Breast epithelium (tissue), 4 donors: ENCODE measurements around the gene PTPRN2. TPM values are rescaled to one million over a fixed set of nuclear protein-coding genes. Genes with fewer than 3 reads are reported as not detected.

ENCODE experiments used
- DNase-seq, 2 donors: peaks; one replicate each; pipeline ENCODE4 v3.0.0-alpha.2; 2019; ENCODE audit warnings: low spot score in 2 of 2
- H3K27ac ChIP-seq, 2 donors: fragments of 200-600 bp; sonication (generic) in 1 of 2; one replicate each; pipeline ENCODE4 v1.5.1; 2016 to 2019; ENCODE audit warnings: mild to moderate bottlenecking in 1 of 2
- H3K27me3 ChIP-seq, 2 donors: fragments of 200-600 bp; sonication (generic) in 1 of 2; one replicate each; pipeline versions ENCODE4 v1.5.1 to v1.6.0; 2017 to 2019; ENCODE audit warnings: control low read depth in 1 of 2, mild to moderate bottlenecking in 1 of 2
- H3K36me3 ChIP-seq: fragments of 200-600 bp; one replicate; pipeline ENCODE4 v1.5.1; 2019
- H3K4me1 ChIP-seq, 2 donors: fragments of 200-600 bp; sonication (generic); one replicate each; pipeline ENCODE4 v1.5.1; 2016 to 2019; ENCODE audit warnings: control low read depth in 1 of 2
- H3K4me3 ChIP-seq, 3 donors: fragments of 200-600 bp; sonication (generic); 1 replicate in 2 of 3; 2 replicates in 1 of 3; pipeline ENCODE4 v1.5.1; 2016 to 2019; ENCODE audit warnings: mild to moderate bottlenecking in 3 of 3, moderate library complexity in 2 of 3
- H3K9me3 ChIP-seq, 2 donors: fragments of 200-600 bp; sonication (generic) in 1 of 2; one replicate each; pipeline ENCODE4 v1.5.1; 2016 to 2019; ENCODE audit warnings: control low read depth in 1 of 2
- POLR2A ChIP-seq: fragments of 450-650 bp; IDR thresholded peaks from one replicate; pipeline ENCODE4 v1.6.1; 2016; ENCODE audit warnings: antibody characterized with exemption, mild to moderate bottlenecking, moderate library complexity
- POLR2AphosphoS5 ChIP-seq, 3 donors: sonication (generic); formaldehyde crosslinking; IDR thresholded peaks; one replicate each; pipeline ENCODE4 v1.6.1; 2017; ENCODE audit warnings: antibody characterized with exemption in 3 of 3
- intact Hi-C: fragments of 100-400 bp; cut with DNase I; formaldehyde crosslinking; loops from one replicate; pipeline ENCODE4 v1.15.1; 2023; ENCODE audit warnings: low total_unique reads
- total RNA-seq, 3 donors: library from RNA; depleted of rRNA; stranded (reverse); fragments of >200 nt; gene quantifications; one replicate each; pipeline ENCODE4 v1.1.0, GENCODE V29; 2016
- TF ChIP-seq, protein P1 (sequence below), 3 donors: fragments of 450-650 bp; IDR thresholded peaks; one replicate each; pipeline ENCODE4 v1.5.1; 2016 to 2017; ENCODE audit warnings: antibody characterized with exemption in 3 of 3, mild to moderate bottlenecking in 3 of 3, moderate library complexity in 3 of 3

PTPRN2 gene
- total RNA-seq, 3 donors from 2014 or later, result 1.6 to 2.2 (median 2.2) TPM

DNA sequence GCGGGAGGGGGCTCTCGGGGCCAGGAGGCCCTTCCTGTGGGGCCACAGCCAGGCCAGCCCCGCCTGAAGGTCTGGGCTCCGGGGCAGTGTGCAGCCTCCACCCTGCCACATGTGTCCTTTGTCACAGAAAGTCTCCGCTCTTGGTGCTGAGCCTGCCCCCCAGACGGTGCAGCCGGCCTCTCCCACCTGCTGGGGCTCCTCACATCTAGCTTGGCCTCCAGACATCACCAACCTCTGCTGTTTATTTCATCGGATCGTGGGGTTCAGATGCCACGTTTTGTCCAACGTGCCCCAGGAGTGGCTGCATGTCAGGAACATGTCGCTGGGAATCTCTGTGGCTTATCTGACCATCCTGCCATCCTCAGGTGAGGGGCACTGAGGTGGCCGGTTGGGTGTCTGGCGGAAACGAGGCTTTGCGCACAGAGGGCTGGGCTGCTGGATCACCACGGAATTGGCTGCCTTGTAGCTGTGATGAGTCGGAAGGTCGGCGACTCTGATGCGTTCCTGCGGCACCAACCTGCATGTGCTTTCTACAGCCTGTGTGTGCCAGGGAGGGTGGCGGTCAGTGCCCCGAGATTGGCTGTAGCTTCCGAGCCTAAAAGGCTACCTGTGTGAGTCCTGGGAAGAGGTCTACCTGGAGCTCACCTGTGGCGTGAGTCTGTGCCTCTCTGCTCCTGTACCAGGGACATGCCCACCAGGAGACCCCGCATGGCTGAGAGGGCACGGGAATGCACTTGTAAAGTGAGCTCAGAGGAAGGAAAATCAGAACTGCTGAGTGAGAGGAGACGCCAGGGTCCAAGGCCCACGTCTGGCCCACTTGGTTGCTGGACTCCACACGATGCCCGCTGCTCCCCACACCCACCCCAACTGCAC is 934.4 kb downstream of the PTPRN2 start:
- peaks cover 9 to 12% of the 10 kb centered on the region in 2 donors for H3K9me3 ChIP-seq
- no peak for DNase-seq
- H3K27ac ChIP-seq, result no peak overlapping the region
- H3K4me3 ChIP-seq, result no peak overlapping the region
- H3K27me3 ChIP-seq, result no peaks in the 10 kb centered on the region
- H3K36me3 ChIP-seq, result no peaks in the 10 kb centered on the region
- intact Hi-C loops, result no loop called here
- no peaks in the 10 kb centered on the region for H3K4me1 ChIP-seq
- TF ChIP-seq POLR2A (no peak), POLR2AphosphoS5 (IDR thresholded peaks at IDR 0.05) (no peak)
- TF ChIP-seq, protein P1, sequence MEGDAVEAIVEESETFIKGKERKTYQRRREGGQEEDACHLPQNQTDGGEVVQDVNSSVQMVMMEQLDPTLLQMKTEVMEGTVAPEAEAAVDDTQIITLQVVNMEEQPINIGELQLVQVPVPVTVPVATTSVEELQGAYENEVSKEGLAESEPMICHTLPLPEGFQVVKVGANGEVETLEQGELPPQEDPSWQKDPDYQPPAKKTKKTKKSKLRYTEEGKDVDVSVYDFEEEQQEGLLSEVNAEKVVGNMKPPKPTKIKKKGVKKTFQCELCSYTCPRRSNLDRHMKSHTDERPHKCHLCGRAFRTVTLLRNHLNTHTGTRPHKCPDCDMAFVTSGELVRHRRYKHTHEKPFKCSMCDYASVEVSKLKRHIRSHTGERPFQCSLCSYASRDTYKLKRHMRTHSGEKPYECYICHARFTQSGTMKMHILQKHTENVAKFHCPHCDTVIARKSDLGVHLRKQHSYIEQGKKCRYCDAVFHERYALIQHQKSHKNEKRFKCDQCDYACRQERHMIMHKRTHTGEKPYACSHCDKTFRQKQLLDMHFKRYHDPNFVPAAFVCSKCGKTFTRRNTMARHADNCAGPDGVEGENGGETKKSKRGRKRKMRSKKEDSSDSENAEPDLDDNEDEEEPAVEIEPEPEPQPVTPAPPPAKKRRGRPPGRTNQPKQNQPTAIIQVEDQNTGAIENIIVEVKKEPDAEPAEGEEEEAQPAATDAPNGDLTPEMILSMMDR (IDR thresholded peaks at IDR 0.05), result no peak

DNA sequence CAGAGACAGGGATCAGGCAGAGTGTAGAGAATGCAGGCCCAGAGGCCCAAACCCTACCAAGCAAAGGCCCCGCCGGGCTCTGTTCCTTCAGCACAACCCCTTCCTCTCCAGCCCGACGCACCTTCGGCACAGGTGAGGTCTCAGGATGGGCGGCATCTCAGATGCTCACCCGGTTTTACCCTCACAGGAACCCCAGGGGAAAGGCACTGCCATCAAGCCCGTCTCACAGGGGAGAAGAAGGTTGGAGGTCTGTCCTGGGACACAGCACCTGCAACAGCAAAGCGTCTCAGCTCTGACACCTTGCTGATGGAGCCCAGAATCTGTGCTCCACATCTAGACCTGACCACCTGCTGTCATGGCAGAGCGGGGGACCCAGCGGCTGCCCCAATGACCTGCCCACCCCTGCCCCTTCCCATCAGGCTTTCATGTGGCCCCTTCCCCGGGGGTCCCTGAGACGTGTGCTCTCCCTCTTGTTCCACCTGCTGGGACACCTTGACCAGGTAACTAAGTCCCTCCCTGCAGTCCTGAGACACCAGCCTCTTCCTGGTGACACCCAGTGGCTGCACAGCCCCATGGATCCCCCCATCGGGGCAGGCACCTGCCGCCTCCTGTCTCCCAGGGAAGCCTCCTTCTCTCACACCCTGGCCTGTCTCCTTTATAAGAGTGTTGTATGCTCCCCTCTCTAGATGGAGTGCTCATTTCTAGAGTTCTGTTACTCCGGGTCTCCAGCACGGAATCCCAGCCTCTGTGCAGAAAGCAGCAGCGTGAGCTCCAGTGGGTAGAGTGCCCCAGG is 935.3 kb downstream of the PTPRN2 start:
- no peak overlapping the region for H3K4me3 ChIP-seq
- no peaks in the 10 kb centered on the region for H3K36me3 ChIP-seq
- H3K4me1 ChIP-seq, result no peaks in the 10 kb centered on the region
- no peaks in the 10 kb centered on the region for H3K27me3 ChIP-seq
- H3K27ac ChIP-seq, result no peak overlapping the region
- DNase-seq, result no peak
- intact Hi-C loops, result no loop called here
- peaks cover 9 to 12% of the 10 kb centered on the region in 2 donors for H3K9me3 ChIP-seq
- TF ChIP-seq POLR2AphosphoS5 (IDR thresholded peaks at IDR 0.05) (no peak), POLR2A (no peak)
- TF ChIP-seq, protein P1 (IDR thresholded peaks at IDR 0.05), result no peak

DNA sequence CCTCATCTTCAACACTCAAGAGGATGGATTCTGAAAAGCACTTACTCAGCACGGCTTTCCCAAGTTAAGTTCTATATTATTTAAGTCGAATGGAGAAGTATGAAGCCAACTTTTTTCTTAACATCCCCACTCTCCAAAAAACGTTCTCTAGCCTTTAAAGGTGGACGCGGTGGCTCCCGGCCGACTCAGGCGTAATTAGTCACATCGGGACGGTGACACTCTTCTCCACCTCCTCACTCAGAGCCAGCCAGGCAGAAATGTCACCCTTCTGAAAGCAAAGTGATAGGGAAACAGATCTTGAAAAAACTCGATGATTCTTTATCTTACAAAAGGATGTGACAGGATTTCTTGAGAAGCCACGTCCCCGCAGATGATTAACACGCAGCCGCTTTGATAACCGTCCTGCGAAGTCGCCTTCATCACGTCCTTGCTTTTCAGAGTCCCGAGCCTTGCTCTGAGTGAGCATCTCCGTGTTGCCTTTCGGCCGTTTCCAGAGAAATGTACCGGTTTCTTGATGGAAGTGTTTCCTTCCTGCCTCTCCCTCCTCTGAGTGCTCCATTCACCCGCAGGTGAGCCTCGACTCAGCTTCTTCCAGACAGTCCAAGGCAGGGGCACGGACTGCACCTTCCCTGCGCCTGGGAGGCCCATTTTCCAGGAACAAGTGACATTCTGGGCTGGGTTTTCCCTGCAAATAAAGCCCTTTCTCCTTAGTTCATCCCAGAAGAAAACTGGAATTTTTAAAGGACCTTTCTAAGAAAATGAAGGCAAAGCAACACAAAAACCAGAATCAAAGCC is 936.1 kb downstream of the PTPRN2 start:
- H3K36me3 ChIP-seq, result no peaks in the 10 kb centered on the region
- H3K27ac ChIP-seq, result no peak overlapping the region
- H3K9me3 ChIP-seq, result peaks cover 9 to 12% of the 10 kb centered on the region in 2 donors
- H3K4me3 ChIP-seq, result no peak overlapping the region
- no peak for DNase-seq
- intact Hi-C loops, result no loop called here
- no peaks in the 10 kb centered on the region for H3K4me1 ChIP-seq
- H3K27me3 ChIP-seq, result no peaks in the 10 kb centered on the region
- no peak for TF ChIP-seq POLR2AphosphoS5 (IDR thresholded peaks at IDR 0.05)

DNA sequence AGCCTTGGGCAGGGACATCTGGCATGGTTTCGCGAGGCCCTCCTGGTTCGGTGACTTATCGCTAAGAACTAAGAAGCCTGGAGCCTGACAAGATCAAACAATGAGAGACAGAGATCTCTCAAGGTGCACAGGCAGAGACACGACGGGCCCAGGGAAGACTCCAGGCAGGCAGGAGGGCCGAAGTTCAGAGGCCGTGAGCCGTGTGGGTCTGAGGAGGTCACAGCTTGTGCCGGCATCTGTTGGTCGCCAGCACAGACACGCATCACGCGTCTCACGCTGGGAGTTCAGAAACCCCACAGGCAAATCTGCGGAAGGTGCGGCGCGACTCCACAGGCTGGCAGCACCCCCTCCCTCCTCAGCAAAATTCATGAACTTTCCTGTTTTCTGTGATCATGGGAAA is 936.8 kb downstream of the PTPRN2 start:
- H3K27ac ChIP-seq, result no peak overlapping the region
- TF ChIP-seq POLR2A (no peak), POLR2AphosphoS5 (IDR thresholded peaks at IDR 0.05) (no peak)
- TF ChIP-seq, protein P1 (IDR thresholded peaks at IDR 0.05), result no peak
- intact Hi-C loops, result no loop called here
- no peak overlapping the region for H3K4me3 ChIP-seq
- H3K4me1 ChIP-seq, result no peaks in the 10 kb centered on the region
- peaks cover 9 to 12% of the 10 kb centered on the region in 2 donors for H3K9me3 ChIP-seq
- no peaks in the 10 kb centered on the region for H3K36me3 ChIP-seq
- DNase-seq, result no peak
- H3K27me3 ChIP-seq, result no peaks in the 10 kb centered on the region

DNA sequence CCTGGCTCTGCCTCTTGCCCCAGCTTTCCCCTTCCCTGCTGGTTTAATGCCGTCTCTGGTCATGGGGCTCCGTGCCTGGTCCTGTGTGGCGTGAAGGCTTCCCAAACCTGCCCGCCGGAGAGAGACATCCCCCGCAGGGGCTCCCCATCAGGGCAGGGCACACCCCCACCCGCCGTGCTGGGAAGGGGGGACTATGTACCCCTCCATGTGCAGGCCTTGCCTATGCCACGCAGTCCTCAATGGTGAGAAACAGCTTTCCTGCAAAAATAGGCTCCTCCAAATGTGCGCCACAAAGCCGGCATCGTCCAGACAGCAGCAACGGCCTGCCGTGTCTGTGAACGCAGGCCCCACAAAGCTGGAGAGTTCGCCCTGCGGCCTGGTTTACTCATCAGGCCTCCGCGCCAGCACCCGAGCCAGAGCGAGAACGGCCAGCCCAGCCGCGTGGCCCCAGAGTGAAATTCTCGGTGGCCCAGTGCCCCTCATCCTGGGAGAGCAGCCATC is 937.4 kb downstream of the PTPRN2 start:
- no peak overlapping the region for H3K27ac ChIP-seq
- TF ChIP-seq POLR2A (no peak), POLR2AphosphoS5 (IDR thresholded peaks at IDR 0.05) (no peak)
- TF ChIP-seq, protein P1 (IDR thresholded peaks at IDR 0.05), result no peak
- intact Hi-C loops, result no loop called here
- H3K27me3 ChIP-seq, result no peaks in the 10 kb centered on the region
- no peaks in the 10 kb centered on the region for H3K36me3 ChIP-seq
- no peaks in the 10 kb centered on the region for H3K4me1 ChIP-seq
- H3K4me3 ChIP-seq, result no peak overlapping the region
- peaks cover 9 to 12% of the 10 kb centered on the region in 2 donors for H3K9me3 ChIP-seq
- no peak for DNase-seq
